Measurements from ENCODE around the gene LRIG2.
"Not testable (repeated sequence)": the region's sequence is repeated elsewhere in the genome, so short reads cannot be mapped to it uniquely, and the experiment has no call there.

LRIG2 gene

DNA sequence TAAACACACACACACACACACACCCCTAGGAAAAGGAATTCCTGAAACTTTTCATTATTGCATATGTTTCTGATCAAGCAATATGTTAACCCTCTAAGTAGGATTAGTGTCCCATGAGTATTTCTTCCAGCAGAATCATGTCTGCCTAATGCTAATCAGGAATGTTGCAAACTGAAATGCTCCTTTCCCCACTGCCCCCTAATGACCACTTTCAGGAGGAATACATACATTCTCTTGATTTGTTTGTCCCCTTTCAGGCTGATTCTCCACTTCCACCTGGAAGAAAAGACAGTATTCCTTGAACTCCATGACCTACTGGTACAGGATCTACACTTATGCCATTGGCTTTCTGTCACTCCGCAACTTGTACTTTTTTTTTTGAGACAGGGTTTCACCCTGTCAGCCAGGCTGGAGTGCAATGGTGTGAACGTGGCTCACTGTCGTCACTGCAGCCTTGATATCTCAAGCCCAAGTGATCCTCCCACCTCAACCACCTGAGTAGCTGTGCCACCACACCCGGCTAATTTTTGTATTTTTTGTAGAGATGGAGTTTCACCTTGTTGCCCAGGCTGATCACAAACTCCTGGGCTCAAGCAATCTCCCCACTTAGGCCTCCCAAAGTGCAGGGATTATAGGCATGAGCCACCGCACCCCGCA lies 56.7 kb downstream of the LRIG2 start:
- no peak for DNase-seq (ENCODE audit: low spot score)

DNA sequence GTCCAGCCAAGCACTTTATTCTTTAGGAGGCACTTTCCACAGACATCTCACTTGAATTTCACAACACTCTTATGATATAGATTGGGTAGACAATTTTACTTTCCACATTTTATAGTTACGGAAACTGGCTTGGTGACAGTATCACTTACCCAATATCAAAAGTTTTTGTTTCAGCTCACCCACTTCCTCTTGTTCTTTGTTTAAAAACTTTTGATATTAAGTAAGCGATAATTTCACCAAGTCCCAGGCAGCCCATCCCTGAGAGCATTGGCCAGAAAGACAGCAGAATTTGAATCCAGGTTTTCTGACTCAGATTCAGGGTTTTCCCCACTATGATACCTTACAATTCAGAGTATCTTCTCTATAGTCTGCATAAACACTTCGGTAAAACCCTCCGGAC lies 60.0 kb downstream of the LRIG2 start:
- DNase-seq (ENCODE audit: low spot score) = no peak

DNA sequence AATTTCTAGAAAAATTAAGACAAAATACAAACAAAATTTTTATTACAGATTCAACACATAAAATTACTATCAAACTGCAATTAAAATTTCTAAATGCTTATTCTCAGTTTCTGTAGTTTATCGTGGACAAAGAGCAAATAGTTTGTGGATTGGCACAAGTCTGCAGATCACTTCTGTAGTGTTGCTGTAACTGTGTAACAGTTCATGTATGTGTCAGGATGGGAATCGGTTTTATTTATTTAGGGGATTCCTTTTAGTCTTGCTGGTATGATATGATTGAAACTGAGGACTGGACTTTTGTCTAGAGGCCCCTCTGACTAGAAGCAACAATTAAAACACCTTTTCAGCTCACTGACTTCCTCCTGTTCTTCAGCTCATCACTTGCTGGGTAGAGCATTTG lies 60.8 kb downstream of the LRIG2 start:
- DNase-seq (ENCODE audit: low spot score) = no peak

DNA sequence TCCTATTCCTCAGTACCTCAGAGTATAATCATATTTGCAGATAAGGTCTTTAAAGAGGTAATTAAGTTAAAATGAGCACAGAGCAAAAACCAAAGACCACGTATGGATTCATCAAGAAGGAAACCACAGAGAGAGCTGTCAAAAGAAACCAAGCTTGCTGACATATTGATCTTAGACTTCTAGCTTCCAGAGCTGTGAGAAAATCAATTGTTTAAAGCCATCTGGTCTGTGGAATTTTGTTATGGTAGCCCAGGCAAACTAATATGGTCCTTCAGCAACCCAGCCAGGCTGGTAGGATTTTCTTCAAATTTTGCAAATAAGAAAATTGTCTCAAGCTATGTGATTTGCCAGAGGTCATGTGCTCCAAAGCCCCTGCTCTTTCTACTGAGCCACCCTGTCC lies 62.5 kb downstream of the LRIG2 start:
- DNase-seq (ENCODE audit: low spot score) = no peak

DNA sequence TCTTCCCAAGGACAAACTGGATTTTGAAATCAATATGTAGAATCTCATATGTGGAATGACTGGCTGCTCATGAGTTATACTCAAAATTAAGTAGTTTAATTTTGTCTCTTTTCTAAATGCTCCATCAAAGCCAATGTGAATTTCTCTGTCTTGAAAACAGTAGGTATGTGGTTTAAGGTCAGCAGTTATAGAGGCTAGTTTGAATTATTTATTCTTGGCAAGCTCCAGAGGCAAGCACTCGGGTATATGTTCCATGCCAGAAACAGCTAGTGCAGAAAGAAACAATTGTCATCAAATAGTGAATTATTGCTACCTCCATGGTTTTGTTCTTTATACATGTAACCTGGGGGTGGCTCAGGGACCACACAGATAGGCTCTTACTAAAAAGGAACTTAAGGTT lies 63.5 kb downstream of the LRIG2 start:
- DNase-seq (ENCODE audit: low spot score) = no peak

DNA sequence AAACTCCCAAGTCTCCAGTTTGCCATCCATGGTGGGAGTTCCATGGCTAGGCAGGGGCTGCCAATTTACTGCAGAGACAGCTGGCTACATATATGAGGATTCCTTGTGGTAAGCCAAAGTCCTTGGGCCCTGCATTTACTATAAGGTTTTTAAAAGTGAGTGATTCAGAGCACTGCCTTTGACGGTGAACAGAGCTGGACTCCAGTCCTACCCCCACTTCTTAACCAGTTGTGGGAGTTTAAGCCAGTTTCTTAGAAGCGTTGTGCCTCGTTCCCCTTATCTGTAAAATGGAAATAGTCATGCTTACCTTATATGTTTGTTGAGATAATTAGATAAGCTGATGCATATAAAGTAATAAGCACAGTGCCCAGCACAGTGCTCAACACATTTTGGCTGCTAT lies 64.6 kb downstream of the LRIG2 start:
- no peak for DNase-seq (ENCODE audit: low spot score)

DNA sequence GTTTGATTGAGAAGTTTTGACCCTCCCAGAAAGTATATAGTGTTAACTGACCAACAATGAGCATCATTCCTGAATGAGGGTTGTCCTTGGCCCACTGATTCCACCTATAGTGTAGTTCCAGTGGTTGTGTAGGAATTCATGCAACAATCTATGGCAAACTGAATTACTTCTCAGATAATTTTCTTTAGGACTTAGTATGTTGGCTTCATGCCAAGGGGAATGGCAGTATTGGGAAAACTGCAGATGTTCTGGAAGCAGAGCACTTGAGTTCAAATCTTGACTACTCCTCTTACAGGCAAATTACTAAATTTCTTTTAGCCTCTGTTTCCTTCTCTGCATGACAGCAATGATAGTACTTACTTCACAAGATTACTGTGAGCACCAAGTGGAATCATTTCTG lies 65.8 kb downstream of the LRIG2 start:
- no peak for DNase-seq (ENCODE audit: low spot score)

DNA sequence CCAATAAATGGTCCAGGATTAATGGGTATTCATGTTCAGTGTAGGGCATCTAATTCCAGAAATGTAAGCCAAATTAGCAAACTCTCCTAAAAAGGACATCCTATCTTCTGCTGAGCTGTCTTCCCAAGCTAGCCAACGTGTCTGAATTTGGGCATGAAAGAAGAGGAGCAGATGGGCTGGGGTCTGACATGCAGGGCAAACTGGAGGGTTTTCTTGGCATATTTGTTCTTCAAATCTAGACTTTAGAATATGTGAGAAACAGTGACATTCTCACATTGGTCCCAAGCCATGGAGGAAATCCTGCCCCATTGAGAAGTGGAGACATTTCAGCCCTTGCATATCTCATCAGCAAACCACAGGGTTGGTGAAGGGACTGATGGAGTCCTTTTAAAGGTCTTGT lies 67.2 kb downstream of the LRIG2 start:
- DNase-seq (ENCODE audit: low spot score) = no peak

DNA sequence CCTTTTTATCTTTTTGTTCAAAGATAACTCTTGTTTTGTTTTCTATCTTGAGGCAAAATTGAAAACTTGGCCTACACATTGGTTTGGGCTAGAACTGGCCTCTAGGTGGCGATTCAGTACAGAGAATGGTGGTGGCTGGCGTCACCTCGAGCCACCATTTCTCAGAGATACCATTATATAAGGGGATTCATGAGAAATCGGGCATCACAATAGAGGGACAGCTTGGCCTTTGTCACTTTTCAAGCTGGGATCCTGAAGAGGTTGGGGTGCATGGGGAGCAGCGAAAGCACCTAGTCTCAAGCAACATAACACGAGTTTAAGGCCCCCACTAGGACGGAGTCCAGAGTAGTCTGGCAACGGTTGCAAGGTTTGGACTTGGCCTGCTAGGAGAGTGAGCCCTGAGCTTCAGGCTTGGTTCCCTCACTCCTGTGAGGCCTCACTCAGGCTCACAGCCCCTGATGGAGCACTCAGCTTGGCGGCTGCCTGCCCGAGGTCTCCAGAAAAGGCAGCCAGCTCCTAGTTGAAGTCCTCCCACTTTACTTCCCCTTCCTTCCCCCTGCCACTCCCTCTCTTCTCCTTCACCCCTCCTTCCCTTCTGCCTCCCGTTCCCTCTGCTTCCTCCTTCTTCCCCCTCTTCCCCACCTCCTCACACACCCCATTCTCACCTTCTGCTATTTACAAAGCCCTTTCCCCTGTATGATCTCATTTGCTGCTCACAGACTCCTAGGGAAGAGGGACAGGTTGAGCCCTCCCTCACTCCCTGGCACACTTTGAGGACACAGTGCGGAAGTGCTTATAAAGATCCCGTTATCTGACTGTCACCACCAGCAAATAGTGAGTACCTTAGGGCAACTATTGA lies 67.8 kb downstream of the LRIG2 start:
- peak; percentile 57 for DNase-seq (ENCODE audit: low spot score)

DNA sequence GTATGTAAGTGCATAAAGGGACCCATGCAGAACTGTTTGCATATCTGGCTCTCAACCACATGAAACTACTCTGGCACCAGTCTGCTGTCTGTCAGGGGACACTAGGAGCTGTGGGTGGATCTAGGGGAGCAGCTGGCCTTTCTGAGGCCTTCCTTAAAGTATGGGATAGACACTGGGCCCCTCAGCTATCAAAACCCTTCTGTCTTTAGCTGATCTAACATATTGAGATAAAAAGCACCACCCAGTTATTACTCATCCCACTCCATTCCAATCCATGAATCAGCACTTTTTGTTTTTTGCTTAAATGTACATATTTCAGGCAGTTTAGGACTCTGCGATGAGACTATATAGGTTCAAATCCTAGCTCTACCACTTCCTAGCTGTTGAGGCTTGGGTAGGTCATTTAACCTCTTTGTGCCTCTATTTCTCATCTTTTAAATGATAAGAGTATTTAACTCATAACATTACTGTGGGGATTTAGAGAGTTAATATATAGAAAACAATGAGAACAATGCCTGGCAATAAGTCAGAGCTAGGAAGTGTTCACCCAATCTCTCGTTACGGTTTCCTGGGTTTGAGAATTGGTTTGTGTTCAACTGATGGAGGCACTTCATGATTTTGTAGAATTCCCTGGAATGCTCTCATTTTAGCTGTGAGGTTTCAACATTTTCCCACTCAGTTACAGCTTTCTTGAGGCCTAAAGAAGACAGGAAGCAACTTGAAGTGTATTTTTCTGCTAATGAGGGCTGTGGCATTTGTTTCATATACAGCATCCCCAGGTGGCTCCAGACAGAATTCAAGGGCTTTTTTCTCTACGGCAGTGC lies 68.9 kb downstream of the LRIG2 start:
- DNase-seq (ENCODE audit: low spot score) = no peak

DNA sequence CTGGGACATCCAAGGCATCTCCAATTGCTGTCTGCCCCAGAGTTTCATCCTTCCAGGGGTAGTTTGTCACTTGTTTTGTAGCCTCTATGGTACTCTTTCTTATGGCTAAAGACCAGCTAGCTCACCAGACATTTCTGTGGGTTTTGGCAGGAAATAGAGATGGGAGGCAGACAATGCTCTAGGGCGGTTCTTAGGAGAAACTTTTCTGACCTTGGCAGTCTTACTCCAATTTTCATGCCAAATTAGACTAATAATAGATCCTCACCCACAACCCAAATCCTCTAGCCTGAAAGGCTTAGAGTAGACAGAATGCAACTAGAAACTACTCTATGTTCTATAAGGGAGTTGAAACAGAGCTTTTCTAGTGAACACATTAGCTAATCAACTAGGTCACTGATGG lies 69.8 kb downstream of the LRIG2 start:
- DNase-seq (ENCODE audit: low spot score) = no peak

DNA sequence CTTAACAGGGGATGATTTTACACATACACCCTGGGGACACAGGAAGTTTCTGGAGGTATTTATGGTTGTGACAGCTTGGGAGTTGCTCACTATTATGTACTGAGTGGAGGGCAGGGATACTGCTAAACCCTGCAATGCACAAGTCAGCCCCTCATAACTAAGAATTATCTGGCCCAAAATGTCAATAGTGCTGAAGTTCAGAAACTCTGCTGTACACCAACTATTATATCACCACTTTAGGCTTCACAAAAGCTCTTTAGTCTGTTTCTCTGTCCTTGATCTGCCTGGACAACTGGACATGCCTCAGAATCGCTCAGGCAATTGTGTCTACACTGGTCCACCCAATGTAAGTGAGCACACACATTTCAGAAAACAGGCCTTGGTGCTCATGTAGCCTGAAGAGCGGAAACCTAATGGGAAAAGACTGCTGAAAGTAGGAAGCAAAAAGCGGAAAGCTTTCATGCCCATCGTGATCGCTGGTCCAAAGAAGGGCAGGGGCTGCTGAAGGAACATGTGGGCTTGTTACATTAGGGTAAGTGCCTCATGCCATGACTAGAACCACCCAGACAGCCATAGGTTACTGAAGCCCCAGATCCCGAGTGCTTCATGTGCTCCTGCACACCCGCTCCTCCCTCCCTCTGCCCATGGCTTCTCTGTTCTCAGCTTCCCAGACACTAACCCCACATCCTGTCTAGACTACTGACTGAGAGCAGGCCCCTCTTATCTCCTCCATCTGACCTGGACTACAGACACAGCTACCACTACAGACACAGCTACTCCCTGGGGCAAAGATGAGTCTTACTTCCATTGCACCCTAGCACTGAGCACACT lies 73.5 kb downstream of the LRIG2 start:
- DNase-seq (ENCODE audit: low spot score) = no peak

DNA sequence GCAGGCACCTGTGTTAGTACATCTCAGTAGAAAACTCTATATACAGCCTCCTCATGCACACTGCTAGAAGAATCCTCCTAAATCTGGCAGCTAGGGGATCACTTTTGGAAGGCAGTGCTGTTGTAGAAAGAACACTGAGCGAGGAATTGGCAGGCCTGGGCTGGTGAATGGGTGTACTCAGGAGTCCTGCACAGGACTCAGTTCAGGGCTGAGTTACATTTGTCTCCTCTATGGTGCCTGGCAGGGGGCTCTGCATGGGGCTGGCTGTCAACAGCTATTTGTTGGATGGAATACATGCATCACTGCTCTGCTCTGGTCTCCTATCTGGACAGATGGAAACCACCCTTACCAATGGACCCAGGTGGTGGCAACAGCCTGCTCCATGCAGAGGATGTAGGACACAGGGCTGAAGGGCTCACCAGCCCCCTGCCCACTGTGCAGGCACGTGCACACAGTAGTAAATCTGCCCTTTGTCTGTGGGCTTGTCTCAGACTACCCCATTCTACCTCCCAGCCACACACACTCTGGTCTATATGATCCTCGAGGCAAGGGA lies 74.2 kb downstream of the LRIG2 start:
- DNase-seq (ENCODE audit: low spot score) = no peak

DNA sequence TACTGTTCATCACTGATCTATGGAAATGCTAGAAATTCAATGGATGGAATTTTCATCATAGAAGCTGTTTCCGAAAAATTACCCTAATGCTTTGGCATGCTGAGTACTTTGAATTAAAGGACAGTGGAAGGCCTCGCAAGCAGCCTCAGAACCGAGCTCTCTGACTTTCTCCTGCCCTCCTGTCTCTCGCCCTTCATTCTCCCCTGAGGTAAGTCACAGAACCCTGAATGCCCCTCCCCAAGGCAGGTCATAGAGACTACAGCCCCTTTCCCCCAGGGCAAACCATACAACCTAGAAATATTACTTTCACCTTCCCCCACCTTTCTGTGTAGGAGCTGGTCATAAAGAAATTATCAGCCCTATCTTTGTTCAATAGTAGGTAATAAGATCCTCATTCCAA lies 74.8 kb downstream of the LRIG2 start:
- no peak for DNase-seq (ENCODE audit: low spot score)

DNA sequence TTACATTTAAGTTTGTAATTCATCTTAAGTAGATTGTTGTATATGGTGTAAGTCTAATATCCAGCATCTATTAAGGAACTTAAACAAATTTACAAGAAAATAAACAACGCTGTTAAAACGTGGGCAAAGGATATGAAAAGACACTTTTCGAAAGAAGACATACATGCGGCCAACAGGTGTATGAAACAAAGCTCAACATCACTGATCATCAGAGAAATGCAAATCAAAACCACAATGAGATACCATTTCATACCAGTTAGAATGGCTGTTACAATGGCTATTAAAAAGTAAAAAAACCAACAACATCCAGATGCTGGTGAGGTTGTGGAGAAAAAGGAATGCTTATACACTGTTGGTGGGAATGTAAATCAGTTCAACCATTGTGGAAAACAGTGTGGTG lies 77.5 kb downstream of the LRIG2 start:
- DNase-seq (ENCODE audit: low spot score) = not testable (repeated sequence)

DNA sequence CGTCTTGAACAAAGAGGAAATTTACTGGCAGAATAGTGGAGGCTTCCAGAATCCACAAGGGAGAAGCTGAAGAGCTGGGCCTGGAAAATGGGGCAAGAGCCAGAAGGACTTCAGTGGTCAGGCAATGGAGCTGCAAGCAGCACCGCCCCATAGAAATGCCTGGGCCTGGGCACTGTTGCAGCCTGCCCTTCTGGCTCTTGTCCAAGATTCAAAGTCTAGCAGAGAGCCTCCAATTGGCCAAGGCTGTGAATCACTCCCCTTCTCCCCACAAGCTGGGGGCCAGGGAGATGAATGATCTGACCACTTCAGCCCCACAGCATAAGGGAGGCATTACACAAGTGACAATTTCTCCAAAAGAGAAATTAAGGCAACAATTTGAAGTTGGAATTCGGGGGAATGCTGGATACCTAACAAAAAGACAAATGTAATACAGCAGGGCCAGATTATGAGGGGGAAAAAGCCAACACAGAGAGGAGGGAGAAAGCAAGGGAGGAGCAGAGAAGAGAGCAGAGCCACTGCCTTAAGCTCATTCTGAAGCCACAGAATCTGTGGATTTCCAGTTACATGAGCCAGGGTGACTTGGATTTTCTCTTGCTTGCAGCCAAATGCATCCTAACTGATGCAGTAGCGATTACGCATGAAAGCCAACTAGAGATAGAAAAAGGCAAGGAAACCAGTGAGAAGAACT lies 80.3 kb downstream of the LRIG2 start:
- DNase-seq (ENCODE audit: low spot score) = no peak

DNA sequence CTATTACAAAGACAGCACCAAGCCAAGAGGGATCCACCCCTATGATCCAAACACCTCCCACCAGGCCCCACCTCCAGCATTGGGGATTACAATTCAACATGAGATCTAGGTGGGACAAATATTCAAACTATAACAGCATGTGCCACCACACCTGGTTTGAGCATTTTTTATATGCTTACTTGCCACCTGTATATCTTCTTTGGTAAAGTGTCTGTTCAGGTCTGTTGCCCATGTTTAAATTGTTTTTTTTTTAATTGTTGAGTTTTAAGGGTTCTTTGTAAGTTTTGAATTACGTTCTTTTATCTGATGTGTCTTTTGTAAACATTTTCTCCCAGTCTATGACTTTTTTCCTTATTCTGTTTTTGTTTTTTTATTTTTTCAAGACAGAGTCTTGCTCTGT lies 83.4 kb downstream of the LRIG2 start:
- DNase-seq (ENCODE audit: low spot score) = no peak

DNA sequence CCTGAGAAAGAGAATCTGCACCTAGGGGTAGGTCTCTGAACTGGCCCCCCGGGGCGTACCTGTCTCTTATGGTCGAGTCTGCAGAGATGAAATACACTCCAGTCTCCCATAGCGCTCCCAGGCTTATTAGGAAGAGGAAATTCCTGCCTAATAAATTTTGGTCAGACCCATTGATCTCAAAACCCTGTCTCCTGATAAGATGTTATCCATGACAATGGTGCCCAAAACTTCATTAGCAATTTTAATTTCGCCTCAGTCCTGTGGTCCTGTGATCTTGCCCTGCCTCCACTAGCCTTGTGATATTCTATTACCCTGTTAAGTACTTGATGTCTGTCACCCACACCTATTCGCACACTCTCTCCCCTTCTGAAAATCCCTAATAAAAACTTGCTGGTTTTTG lies 85.7 kb downstream of the LRIG2 start:
- not testable (repeated sequence) for DNase-seq (ENCODE audit: low spot score)

DNA sequence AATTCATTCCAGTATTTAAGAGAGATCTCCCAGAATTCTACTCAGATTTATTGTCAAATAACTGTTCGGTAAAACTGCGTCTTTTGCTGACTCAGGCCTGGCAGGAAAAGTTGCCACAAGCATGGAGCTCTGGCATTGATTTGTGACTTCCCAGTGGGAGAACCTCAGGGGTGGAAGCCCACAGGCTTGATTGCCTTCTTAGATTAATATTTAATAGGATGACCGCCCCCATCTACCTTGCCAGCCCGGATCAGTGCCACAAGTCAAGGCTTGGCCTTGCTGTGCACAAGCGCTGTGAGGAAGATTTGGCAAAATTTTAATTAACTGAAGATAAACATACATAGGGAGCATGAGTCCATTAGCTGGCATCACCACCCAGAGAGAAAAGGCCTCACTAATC lies 93.5 kb downstream of the LRIG2 start:
- no peak for DNase-seq (ENCODE audit: low spot score)

DNA sequence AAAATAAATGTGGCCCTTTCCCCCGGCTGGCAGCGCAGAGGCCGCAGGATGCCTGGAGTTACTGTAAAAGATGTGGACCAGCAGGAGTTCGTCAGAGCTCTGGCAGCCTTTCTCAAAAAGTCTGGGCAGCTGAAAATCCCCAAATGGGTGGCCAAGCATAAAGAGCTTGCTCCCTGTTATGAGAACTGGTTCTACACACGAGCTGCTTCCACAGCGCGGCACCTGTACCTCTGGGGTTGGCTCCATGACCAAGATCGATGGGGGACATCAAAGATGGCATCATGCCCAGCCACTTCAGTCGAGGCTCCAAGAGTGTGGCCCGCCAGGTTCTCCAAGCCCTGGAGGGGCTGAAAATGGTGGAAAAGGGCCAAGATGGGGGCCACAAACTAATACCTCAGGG lies 95.9 kb downstream of the LRIG2 start:
- no peak for DNase-seq (ENCODE audit: low spot score)

DNA sequence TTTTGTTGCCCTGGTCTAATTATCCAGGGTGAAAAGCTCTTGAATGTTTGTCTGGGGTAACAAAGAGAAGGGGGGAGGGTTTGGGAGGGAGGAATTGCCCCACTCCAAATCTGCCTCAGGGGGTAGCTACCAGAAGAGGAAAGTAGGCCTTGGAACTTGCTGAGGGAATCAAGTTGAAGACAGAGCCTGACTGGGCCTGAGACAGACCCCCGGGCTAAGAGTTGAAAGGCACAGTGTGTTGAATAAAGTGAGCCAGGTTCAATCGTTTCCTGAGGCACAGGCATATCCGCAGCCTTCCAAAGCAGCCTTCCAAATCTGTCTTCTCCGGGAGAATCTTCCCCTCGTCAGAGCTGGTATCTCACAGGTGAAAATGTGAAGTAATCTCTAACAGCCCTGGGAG lies 96.6 kb downstream of the LRIG2 start:
- no peak for DNase-seq (ENCODE audit: low spot score)

Measured in germinal center (tissue), 1 donor.